ENCODE measurements around the gene TSPOAP1.

Gene TSPOAP1

DNA sequence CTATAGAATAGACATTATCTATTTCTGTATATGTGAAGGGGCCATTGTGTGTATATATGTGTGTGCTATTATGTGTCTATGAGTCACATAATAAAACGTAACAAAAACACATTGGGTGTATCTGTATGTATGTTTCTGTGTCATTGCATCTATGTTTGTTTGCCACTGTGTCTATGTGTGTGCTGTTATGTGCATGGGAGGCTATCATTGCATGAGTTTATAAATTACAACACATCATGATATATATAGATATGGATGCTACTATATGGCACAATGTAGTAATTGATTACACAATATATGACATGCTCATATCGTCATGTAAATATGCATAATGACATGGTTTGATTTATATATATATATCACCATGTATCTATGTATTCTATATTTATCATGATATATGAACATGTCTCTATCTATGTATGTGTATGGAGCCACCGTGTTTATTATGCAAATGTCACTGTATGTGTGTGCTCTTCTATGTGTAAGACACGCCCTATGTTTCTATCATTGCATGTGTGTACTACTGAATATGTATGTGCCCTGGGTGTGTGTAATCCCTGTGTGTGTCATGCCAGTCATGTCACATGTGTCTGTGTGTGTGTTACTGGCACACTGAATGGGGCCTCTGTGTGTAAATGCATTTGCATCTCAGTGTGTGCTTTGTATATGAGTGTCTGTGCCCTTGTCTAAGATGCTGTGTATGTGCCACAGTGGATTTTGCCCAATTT is 1.4 kb upstream of the TSPOAP1 start:
- no peak overlapping the region for H3K4me3 ChIP-seq (ENCODE audit: low read depth, low read length)
- TF ChIP-seq, protein P1, sequence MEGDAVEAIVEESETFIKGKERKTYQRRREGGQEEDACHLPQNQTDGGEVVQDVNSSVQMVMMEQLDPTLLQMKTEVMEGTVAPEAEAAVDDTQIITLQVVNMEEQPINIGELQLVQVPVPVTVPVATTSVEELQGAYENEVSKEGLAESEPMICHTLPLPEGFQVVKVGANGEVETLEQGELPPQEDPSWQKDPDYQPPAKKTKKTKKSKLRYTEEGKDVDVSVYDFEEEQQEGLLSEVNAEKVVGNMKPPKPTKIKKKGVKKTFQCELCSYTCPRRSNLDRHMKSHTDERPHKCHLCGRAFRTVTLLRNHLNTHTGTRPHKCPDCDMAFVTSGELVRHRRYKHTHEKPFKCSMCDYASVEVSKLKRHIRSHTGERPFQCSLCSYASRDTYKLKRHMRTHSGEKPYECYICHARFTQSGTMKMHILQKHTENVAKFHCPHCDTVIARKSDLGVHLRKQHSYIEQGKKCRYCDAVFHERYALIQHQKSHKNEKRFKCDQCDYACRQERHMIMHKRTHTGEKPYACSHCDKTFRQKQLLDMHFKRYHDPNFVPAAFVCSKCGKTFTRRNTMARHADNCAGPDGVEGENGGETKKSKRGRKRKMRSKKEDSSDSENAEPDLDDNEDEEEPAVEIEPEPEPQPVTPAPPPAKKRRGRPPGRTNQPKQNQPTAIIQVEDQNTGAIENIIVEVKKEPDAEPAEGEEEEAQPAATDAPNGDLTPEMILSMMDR (IDR thresholded peaks at IDR 0.05; ENCODE audit: low read depth, low read length): no peak

- H3K4me3 ChIP-seq (ENCODE audit: low read depth, low read length): no peak overlapping the region
- TF ChIP-seq, protein P1 (IDR thresholded peaks at IDR 0.05; ENCODE audit: low read depth, low read length): peak; percentile 21; the same call in 1 of the 2 replicates
Measured at GRCh38 chr17:58329035-58329809, 627 bp upstream of the TSPOAP1 start.

DNA sequence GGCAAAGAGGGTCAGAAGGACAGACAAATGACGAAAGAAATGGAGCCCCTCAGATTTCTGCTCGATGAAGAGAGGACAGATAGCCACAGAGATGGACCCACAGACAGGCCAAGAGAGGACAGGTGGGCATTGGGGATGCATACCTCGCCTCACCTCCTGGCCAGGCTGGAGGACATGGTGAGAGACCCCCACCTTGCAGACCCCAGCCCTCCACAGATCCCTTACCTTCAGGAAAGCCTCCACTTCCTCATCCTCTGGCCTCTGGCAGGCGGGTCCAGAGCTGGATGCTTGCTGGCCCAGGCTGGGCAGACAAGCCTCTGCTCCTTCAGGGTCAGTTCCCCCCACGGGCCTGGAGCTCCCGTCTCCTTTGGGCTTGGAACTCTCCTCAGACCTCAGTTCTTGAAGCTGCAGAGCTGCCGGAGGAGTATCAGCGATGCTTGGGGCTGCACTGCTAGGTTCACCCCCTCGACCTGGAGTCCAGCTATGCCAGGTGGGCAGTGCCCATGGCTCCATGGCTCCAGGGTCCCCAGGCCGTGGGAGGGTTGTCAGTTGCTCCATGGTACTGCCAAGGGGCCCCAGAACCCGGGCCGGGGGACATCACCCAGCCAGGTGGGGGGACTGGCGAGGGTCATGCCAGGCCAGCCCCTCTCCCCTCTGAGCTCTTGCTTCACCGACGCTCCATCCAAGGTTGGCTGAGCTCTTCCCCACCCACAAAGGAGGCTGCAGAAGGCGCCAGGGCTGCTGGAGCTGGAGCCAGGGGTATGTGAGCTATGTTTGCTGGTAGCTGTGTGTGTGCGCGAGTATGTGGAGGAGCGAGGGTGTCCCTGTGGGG is 1.0 kb downstream of the TSPOAP1 start:
- TF ChIP-seq, protein P1 (IDR thresholded peaks at IDR 0.05; ENCODE audit: low read depth, low read length): no peak
- no peak overlapping the region for H3K4me3 ChIP-seq (ENCODE audit: low read depth, low read length)

GRCh38 chr17:58326609-58327362 is 1.8 kb downstream of the TSPOAP1 start:
- no peak overlapping the region for H3K4me3 ChIP-seq (ENCODE audit: low read depth, low read length)
- TF ChIP-seq, protein P1 (IDR thresholded peaks at IDR 0.05; ENCODE audit: low read depth, low read length): no peak

- TF ChIP-seq, protein P1 (IDR thresholded peaks at IDR 0.05; ENCODE audit: low read depth, low read length): no peak
- no peak overlapping the region for H3K4me3 ChIP-seq (ENCODE audit: low read depth, low read length)
Measured at GRCh38 chr17:58325976-58326468, 2.6 kb downstream of the TSPOAP1 start.

GRCh38 chr17:58325289-58325726 is 3.3 kb downstream of the TSPOAP1 start:
- TF ChIP-seq, protein P1 (IDR thresholded peaks at IDR 0.05; ENCODE audit: low read depth, low read length): no peak
- no peak overlapping the region for H3K4me3 ChIP-seq (ENCODE audit: low read depth, low read length)

Data from WI38 (cell line).